ENCODE results near the gene GCAT. TPM values are rescaled to one million over a fixed set of nuclear protein-coding genes. Genes with fewer than 3 reads are reported as not detected.
"Not testable (repeated sequence)": the region's sequence is repeated elsewhere in the genome, so short reads cannot be mapped to it uniquely, and the experiment has no call there.

Gene GCAT
- total RNA-seq, 1 experiment from 2014 or later, result 32.3 TPM

GRCh38 chr22:37797874-37798500 lies 9.7 kb upstream of the GCAT start:
- H3K9me3 ChIP-seq (ENCODE audit: insufficient read depth, low read depth), result no peaks in the 10 kb centered on the region
- POLR2A ChIA-PET (ENCODE audit: unreplicated experiment), result no interaction called here
- H4K20me1 ChIP-seq (ENCODE audit: insufficient read depth), result no peaks in the 10 kb centered on the region
- no peaks in the 10 kb centered on the region for H3K79me2 ChIP-seq (ENCODE audit: low read depth)
- intact Hi-C loops (cut with micrococcal nuclease; ENCODE audit: unreplicated experiment), result no loop called here
- no peak overlapping the region for H2AFZ ChIP-seq
- TF ChIP-seq CTCF (conservative IDR thresholded peaks at IDR 0.05) (no peak), EZH2 (IDR thresholded peaks at IDR 0.05; ENCODE audit: low read depth) (no peak)
- H3K27ac ChIP-seq, result no peak overlapping the region
- peaks cover 18% of the 10 kb centered on the region for H3K4me1 ChIP-seq (replicated peaks; ENCODE audit: insufficient read depth)
- H3K9me2 ChIP-seq (ENCODE audit: insufficient read depth), result no peaks in the 10 kb centered on the region
- no peaks in the 10 kb centered on the region for H3K27me3 ChIP-seq (ENCODE audit: insufficient read depth, low read depth)
- peaks cover 23% of the 10 kb centered on the region; the same call in 1 of the 2 replicates for H3F3A ChIP-seq (ENCODE audit: insufficient read depth, low read depth)
- peak in 1 of 2 experiments; percentile 21 for DNase-seq
- no TSS peak for BruUV-seq (replicated peaks)
- H3K36me3 ChIP-seq (ENCODE audit: low read depth), result no peaks in the 10 kb centered on the region
- no peak overlapping the region for H3K4me2 ChIP-seq
- H3K4me3 ChIP-seq, result no peak overlapping the region
- CTCF ChIA-PET, result interaction anchor here (0.6 kb wide), 1 partner anchor 190 kb away, joined by 8 read pairs; no protein-coding TSS in a partner anchor

GRCh38 chr22:37799979-37800378 lies 7.8 kb upstream of the GCAT start:
- H3K4me3 ChIP-seq; H3K9me2 ChIP-seq (ENCODE audit: insufficient read depth); CTCF ChIA-PET; H3K27ac ChIP-seq; H3K27me3 ChIP-seq (ENCODE audit: insufficient read depth, low read depth); H3K79me2 ChIP-seq (ENCODE audit: low read depth); H4K20me1 ChIP-seq (ENCODE audit: insufficient read depth); H3K36me3 ChIP-seq (ENCODE audit: low read depth); intact Hi-C loops (cut with micrococcal nuclease; ENCODE audit: unreplicated experiment); H3K9me3 ChIP-seq (ENCODE audit: insufficient read depth, low read depth); POLR2A ChIA-PET (ENCODE audit: unreplicated experiment); H3K4me2 ChIP-seq; BruUV-seq (replicated peaks); H2AFZ ChIP-seq; DNase-seq: not testable (repeated sequence)
- H3K4me1 ChIP-seq (replicated peaks; ENCODE audit: insufficient read depth), result peaks cover 15% of the 10 kb centered on the region
- H3F3A ChIP-seq (ENCODE audit: insufficient read depth, low read depth), result peaks cover 30% of the 10 kb centered on the region; the same call in 1 of the 2 replicates

- H3K4me3 ChIP-seq, result peak overlapping the region; percentile 99
- H3K9me3 ChIP-seq (ENCODE audit: insufficient read depth, low read depth), result no peaks in the 10 kb centered on the region
- peaks cover 18% of the 10 kb centered on the region for H3K79me2 ChIP-seq (ENCODE audit: low read depth)
- H2AFZ ChIP-seq, result peak overlapping the region; percentile 94
- ChIA-PET CTCF (no interaction called here), POLR2A (ENCODE audit: unreplicated experiment) (interaction anchor here (0.7 to 0.9 kb wide), 2 partner anchors 42 to 49 kb away, joined by 5 to 8 read pairs; partner anchors contain the start of gene ANKRD54)
- H3K4me1 ChIP-seq (replicated peaks; ENCODE audit: insufficient read depth), result peaks cover 13% of the 10 kb centered on the region
- peaks cover 16% of the 10 kb centered on the region for H4K20me1 ChIP-seq (ENCODE audit: insufficient read depth)
- DNase-seq, result peak in 1 of 2 experiments; percentile 60
- TF ChIP-seq EZH2 (IDR thresholded peaks at IDR 0.05; ENCODE audit: low read depth) (no peak), CTCF (conservative IDR thresholded peaks at IDR 0.05) (no peak)
- peak overlapping the region; percentile 95 for H3K4me2 ChIP-seq
- no peak overlapping the region for H3K27ac ChIP-seq
- no peaks in the 10 kb centered on the region for H3K27me3 ChIP-seq (ENCODE audit: insufficient read depth, low read depth)
- BruUV-seq (replicated peaks), result no TSS peak
- H3F3A ChIP-seq (ENCODE audit: insufficient read depth, low read depth), result peaks cover 37% of the 10 kb centered on the region; the same call in 1 of the 2 replicates
- no peaks in the 10 kb centered on the region for H3K9me2 ChIP-seq (ENCODE audit: insufficient read depth)
- H3K36me3 ChIP-seq (ENCODE audit: low read depth), result no peaks in the 10 kb centered on the region
- intact Hi-C loops (cut with micrococcal nuclease; ENCODE audit: unreplicated experiment), result no loop called here
Measured at GRCh38 chr22:37801946-37802309, 5.8 kb upstream of the GCAT start.

Data from PC-9 (cell line).